ENCODE measurements around the gene RIPPLY1. TPM values are rescaled to one million over a fixed set of nuclear protein-coding genes. Genes with fewer than 3 reads are reported as not detected.

Gene RIPPLY1
- total RNA-seq = not detected

GRCh38 chrX:106903291-106903824 lies at the start of gene RIPPLY1:
Gene RIPPLY1 (minus strand): TSS chrX:106903341. CDS start chrX:106903287, 54 bp downstream.
- peaks cover 2% of the 10 kb centered on the region for H3K4me1 Mint-ChIP-seq (ENCODE audit: low read depth)
- CTCF ChIA-PET = interaction anchor here (0.5 to 1.5 kb wide), 3 partner anchors 9 to 368 kb away, joined by 4 to 5 read pairs (median 4); no protein-coding TSS in a partner anchor
- H3K9me3 Mint-ChIP-seq = no peaks in the 10 kb centered on the region
- intact Hi-C loops (cut with micrococcal nuclease) = no loop called here
- H3K27ac Mint-ChIP-seq = no peak within 1 kb of the TSS
- no peak within 1 kb of the TSS for H3K4me3 Mint-ChIP-seq
- H3K36me3 Mint-ChIP-seq (ENCODE audit: low read depth) = no peaks in the 10 kb centered on the region
- no peak for DNase-seq
- no peaks in the 10 kb centered on the region for H3K27me3 Mint-ChIP-seq (ENCODE audit: low read depth)

- CTCF ChIA-PET = interaction anchor here (0.7 to 1.5 kb wide), 3 partner anchors 10 to 58 kb away, joined by 3 to 8 read pairs (median 4); no protein-coding TSS in a partner anchor
- intact Hi-C loops (cut with micrococcal nuclease) = no loop called here
- Mint-ChIP-seq H3K27ac (no peak overlapping the region), H3K4me3 (no peak overlapping the region), H3K9me3 (no peaks in the 10 kb centered on the region), H3K4me1 (ENCODE audit: low read depth) (no peaks in the 10 kb centered on the region), H3K36me3 (ENCODE audit: low read depth) (peaks cover 2% of the 10 kb centered on the region), H3K27me3 (ENCODE audit: low read depth) (no peaks in the 10 kb centered on the region)
- no peak for DNase-seq
Measured at GRCh38 chrX:106952538-106952937, 49.4 kb upstream of the RIPPLY1 start.

- peaks cover 4% of the 10 kb centered on the region for H3K36me3 Mint-ChIP-seq (ENCODE audit: low read depth)
- no peak overlapping the region for H3K4me3 Mint-ChIP-seq
- intact Hi-C loops (cut with micrococcal nuclease) = no loop called here
- H3K27me3 Mint-ChIP-seq (ENCODE audit: low read depth) = no peaks in the 10 kb centered on the region
- CTCF ChIA-PET = interaction anchor here (0.7 to 1.5 kb wide), 3 partner anchors 11 to 58 kb away, joined by 3 to 8 read pairs (median 4); no protein-coding TSS in a partner anchor
- H3K4me1 Mint-ChIP-seq (ENCODE audit: low read depth) = no peaks in the 10 kb centered on the region
- H3K9me3 Mint-ChIP-seq = no peaks in the 10 kb centered on the region
- no peak overlapping the region for H3K27ac Mint-ChIP-seq
- no peak for DNase-seq
Measured at GRCh38 chrX:106952089-106952488, 48.9 kb upstream of the RIPPLY1 start.

GRCh38 chrX:106951230-106951629 lies 48.1 kb upstream of the RIPPLY1 start:
- DNase-seq = no peak
- H3K27me3 Mint-ChIP-seq (ENCODE audit: low read depth) = no peaks in the 10 kb centered on the region
- H3K4me1 Mint-ChIP-seq (ENCODE audit: low read depth) = no peaks in the 10 kb centered on the region
- H3K36me3 Mint-ChIP-seq (ENCODE audit: low read depth) = peaks cover 2% of the 10 kb centered on the region
- H3K9me3 Mint-ChIP-seq = no peaks in the 10 kb centered on the region
- CTCF ChIA-PET = interaction anchor here (0.5 kb wide), 1 partner anchor 17 kb away, joined by 6 read pairs; no protein-coding TSS in a partner anchor
- no peak overlapping the region for H3K27ac Mint-ChIP-seq
- H3K4me3 Mint-ChIP-seq = no peak overlapping the region
- intact Hi-C loops (cut with micrococcal nuclease) = no loop called here

- Mint-ChIP-seq H3K27me3 (ENCODE audit: low read depth) (no peaks in the 10 kb centered on the region), H3K36me3 (ENCODE audit: low read depth) (peaks cover 2% of the 10 kb centered on the region), H3K4me3 (no peak overlapping the region), H3K9me3 (no peaks in the 10 kb centered on the region), H3K27ac (no peak overlapping the region), H3K4me1 (ENCODE audit: low read depth) (no peaks in the 10 kb centered on the region)
- intact Hi-C loops (cut with micrococcal nuclease) = no loop called here
- CTCF ChIA-PET = interaction anchor here (0.8 to 1.0 kb wide), 2 partner anchors 10 to 53 kb away, joined by 3 to 4 read pairs; no protein-coding TSS in a partner anchor
- DNase-seq = no peak
Measured at GRCh38 chrX:106950381-106950780, 47.2 kb upstream of the RIPPLY1 start.

- Mint-ChIP-seq H3K27me3 (ENCODE audit: low read depth) (no peaks in the 10 kb centered on the region), H3K36me3 (ENCODE audit: low read depth) (peaks cover 2% of the 10 kb centered on the region), H3K27ac (no peak overlapping the region), H3K9me3 (no peaks in the 10 kb centered on the region), H3K4me1 (ENCODE audit: low read depth) (no peaks in the 10 kb centered on the region), H3K4me3 (no peak overlapping the region)
- CTCF ChIA-PET = interaction anchor here (1.3 kb wide), 1 partner anchor 51 kb away, joined by 3 read pairs; no protein-coding TSS in a partner anchor
- intact Hi-C loops (cut with micrococcal nuclease) = no loop called here
- DNase-seq = no peak
Measured at GRCh38 chrX:106949366-106949765, 46.2 kb upstream of the RIPPLY1 start.

- CTCF ChIA-PET = interaction anchor here (1.3 kb wide), 1 partner anchor 50 kb away, joined by 3 read pairs; no protein-coding TSS in a partner anchor
- Mint-ChIP-seq H3K36me3 (ENCODE audit: low read depth) (peaks cover 2% of the 10 kb centered on the region), H3K27ac (no peak overlapping the region), H3K4me3 (no peak overlapping the region), H3K4me1 (ENCODE audit: low read depth) (no peaks in the 10 kb centered on the region), H3K9me3 (no peaks in the 10 kb centered on the region), H3K27me3 (ENCODE audit: low read depth) (no peaks in the 10 kb centered on the region)
- no peak for DNase-seq
- intact Hi-C loops (cut with micrococcal nuclease) = no loop called here
Measured at GRCh38 chrX:106948641-106949040, 45.5 kb upstream of the RIPPLY1 start.

GRCh38 chrX:106946464-106946863 lies 43.3 kb upstream of the RIPPLY1 start:
- CTCF ChIA-PET = no interaction called here
- H3K4me3 Mint-ChIP-seq = no peak overlapping the region
- H3K27me3 Mint-ChIP-seq (ENCODE audit: low read depth) = no peaks in the 10 kb centered on the region
- intact Hi-C loops (cut with micrococcal nuclease) = no loop called here
- no peaks in the 10 kb centered on the region for H3K4me1 Mint-ChIP-seq (ENCODE audit: low read depth)
- H3K9me3 Mint-ChIP-seq = no peaks in the 10 kb centered on the region
- no peak overlapping the region for H3K27ac Mint-ChIP-seq
- H3K36me3 Mint-ChIP-seq (ENCODE audit: low read depth) = peaks cover 10% of the 10 kb centered on the region
- DNase-seq = no peak

GRCh38 chrX:106940068-106940467 lies 36.9 kb upstream of the RIPPLY1 start:
- CTCF ChIA-PET = no interaction called here
- no peaks in the 10 kb centered on the region for H3K27me3 Mint-ChIP-seq (ENCODE audit: low read depth)
- no peaks in the 10 kb centered on the region for H3K9me3 Mint-ChIP-seq
- no peak overlapping the region for H3K4me3 Mint-ChIP-seq
- no peaks in the 10 kb centered on the region for H3K4me1 Mint-ChIP-seq (ENCODE audit: low read depth)
- H3K27ac Mint-ChIP-seq = no peak overlapping the region
- peaks cover 8% of the 10 kb centered on the region for H3K36me3 Mint-ChIP-seq (ENCODE audit: low read depth)
- intact Hi-C loops (cut with micrococcal nuclease) = no loop called here
- no peak for DNase-seq

GRCh38 chrX:106939566-106939965 lies 36.4 kb upstream of the RIPPLY1 start:
- CTCF ChIA-PET = interaction anchor here (0.5 kb wide), 1 partner anchor 676 kb away, joined by 5 read pairs; no protein-coding TSS in a partner anchor
- peaks cover 8% of the 10 kb centered on the region for H3K36me3 Mint-ChIP-seq (ENCODE audit: low read depth)
- H3K27me3 Mint-ChIP-seq (ENCODE audit: low read depth) = no peaks in the 10 kb centered on the region
- H3K4me3 Mint-ChIP-seq = no peak overlapping the region
- H3K4me1 Mint-ChIP-seq (ENCODE audit: low read depth) = no peaks in the 10 kb centered on the region
- no peak overlapping the region for H3K27ac Mint-ChIP-seq
- intact Hi-C loops (cut with micrococcal nuclease) = no loop called here
- no peaks in the 10 kb centered on the region for H3K9me3 Mint-ChIP-seq
- DNase-seq = no peak

- no peaks in the 10 kb centered on the region for H3K9me3 Mint-ChIP-seq
- no peaks in the 10 kb centered on the region for H3K27me3 Mint-ChIP-seq (ENCODE audit: low read depth)
- H3K4me3 Mint-ChIP-seq = no peak overlapping the region
- no peak overlapping the region for H3K27ac Mint-ChIP-seq
- intact Hi-C loops (cut with micrococcal nuclease) = no loop called here
- CTCF ChIA-PET = interaction anchor here (0.6 kb wide), 1 partner anchor 49 kb away, joined by 4 read pairs; no protein-coding TSS in a partner anchor
- H3K4me1 Mint-ChIP-seq (ENCODE audit: low read depth) = no peaks in the 10 kb centered on the region
- no peaks in the 10 kb centered on the region for H3K36me3 Mint-ChIP-seq (ENCODE audit: low read depth)
- no peak for DNase-seq
Measured at GRCh38 chrX:106936246-106936645, 33.1 kb upstream of the RIPPLY1 start.

- CTCF ChIA-PET = no interaction called here
- H3K4me3 Mint-ChIP-seq = no peak overlapping the region
- H3K9me3 Mint-ChIP-seq = no peaks in the 10 kb centered on the region
- no peak for DNase-seq
- H3K27me3 Mint-ChIP-seq (ENCODE audit: low read depth) = no peaks in the 10 kb centered on the region
- no peaks in the 10 kb centered on the region for H3K4me1 Mint-ChIP-seq (ENCODE audit: low read depth)
- intact Hi-C loops (cut with micrococcal nuclease) = no loop called here
- no peaks in the 10 kb centered on the region for H3K36me3 Mint-ChIP-seq (ENCODE audit: low read depth)
- no peak overlapping the region for H3K27ac Mint-ChIP-seq
Measured at GRCh38 chrX:106935175-106935574, 32.0 kb upstream of the RIPPLY1 start.

GRCh38 chrX:106933538-106933961 lies 30.4 kb upstream of the RIPPLY1 start:
- CTCF ChIA-PET = interaction anchor here (0.7 to 1.6 kb wide), 3 partner anchors 18 to 39 kb away, joined by 3 to 6 read pairs (median 4); no protein-coding TSS in a partner anchor
- no peak overlapping the region for H3K4me3 Mint-ChIP-seq

More at GRCh38 chrX:106933538-106933961, 30.4 kb upstream of the RIPPLY1 start:
- intact Hi-C loops (cut with micrococcal nuclease) = no loop called here
- H3K36me3 Mint-ChIP-seq (ENCODE audit: low read depth) = no peaks in the 10 kb centered on the region
- no peak overlapping the region for H3K27ac Mint-ChIP-seq
- no peaks in the 10 kb centered on the region for H3K27me3 Mint-ChIP-seq (ENCODE audit: low read depth)
- no peaks in the 10 kb centered on the region for H3K4me1 Mint-ChIP-seq (ENCODE audit: low read depth)
- no peak for DNase-seq
- H3K9me3 Mint-ChIP-seq = no peaks in the 10 kb centered on the region
